Measurements from ENCODE around the gene NYAP1. TPM values are rescaled to one million over a fixed set of nuclear protein-coding genes. Genes with fewer than 3 reads are reported as not detected.

The NYAP1 gene
- total RNA-seq, 1 donor from 2014 or later, result 0.16 TPM

GRCh38 chr7:100476903-100477870 is 6.5 kb upstream of the NYAP1 start:
- intact Hi-C loops (cut with DNase I), result no loop called here
- DNase-seq (no peak), ATAC-seq (ENCODE audit: poor library complexity) (no peak)

DNA sequence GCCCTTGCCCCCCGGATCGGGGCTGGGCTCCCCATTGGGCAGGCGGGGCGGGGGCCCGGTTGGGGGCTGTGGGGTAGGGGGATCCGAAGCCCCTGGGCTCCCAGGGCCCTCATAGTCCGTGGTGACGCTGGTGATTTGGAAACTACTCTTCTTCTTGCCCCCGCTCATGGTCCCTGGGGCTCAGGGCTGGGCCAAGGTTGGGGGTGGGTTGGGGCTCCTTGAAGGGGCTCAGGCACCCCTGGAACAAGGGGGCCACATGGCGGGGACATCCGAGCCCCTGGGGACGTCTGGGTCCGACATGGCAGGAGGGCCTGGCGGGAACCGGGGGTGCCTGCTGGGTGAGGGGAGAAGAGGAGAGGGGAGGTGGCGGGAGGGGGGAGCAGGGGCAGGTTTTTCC is 5.9 kb upstream of the NYAP1 start:
- DNase-seq (no peak), ATAC-seq (ENCODE audit: poor library complexity) (no peak)
- intact Hi-C loops (cut with DNase I), result no loop called here

DNA sequence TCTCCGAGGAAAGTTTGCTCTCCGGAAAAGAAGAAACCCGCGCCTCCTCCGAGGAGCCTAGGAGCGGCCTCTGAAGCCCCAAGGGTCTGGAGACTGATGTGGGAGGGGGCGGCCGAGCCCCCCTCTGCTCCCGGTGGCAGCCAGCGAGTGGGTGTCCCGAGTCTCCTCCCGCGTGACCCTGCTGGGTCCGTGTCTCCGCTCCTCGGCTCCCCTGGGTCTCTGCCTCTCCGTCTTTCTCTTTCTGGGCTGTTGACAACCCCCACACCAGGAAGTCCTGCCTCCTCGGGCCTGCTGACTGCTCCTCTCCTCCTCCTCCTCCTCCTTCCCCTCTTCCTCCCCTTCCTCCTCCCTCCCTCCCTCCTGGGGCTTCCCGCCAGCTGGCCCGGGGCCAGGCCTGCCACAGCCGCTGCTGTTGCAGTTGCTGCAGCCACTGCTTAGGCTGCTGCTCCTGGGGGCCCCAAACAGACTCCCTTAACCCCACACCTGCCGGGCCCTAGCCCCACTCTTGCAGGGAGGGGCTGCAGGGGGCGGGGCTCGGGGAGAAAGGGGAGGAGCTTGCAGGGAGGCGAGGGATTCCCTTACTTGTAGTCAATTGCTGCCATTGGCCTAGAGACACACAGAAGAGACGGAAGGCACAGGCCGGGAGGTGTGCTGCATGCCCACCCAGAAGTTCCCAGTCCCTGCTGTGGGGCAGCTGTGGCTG is 4.6 kb upstream of the NYAP1 start, which contains the start of gene TSC22D4:
TSS of gene TSC22D4 (minus strand) at position 257 of the 703 bp plus-strand sequence. CDS start 1,176 bp downstream, outside the sequence.
- peak; percentile 97 for DNase-seq
- intact Hi-C loops (cut with DNase I), result no loop called here
- peak; percentile 92 for ATAC-seq (ENCODE audit: poor library complexity)

GRCh38 chr7:100481466-100481865 is 2.3 kb upstream of the NYAP1 start:
- no peak for ATAC-seq (ENCODE audit: poor library complexity)
- intact Hi-C loops (cut with DNase I), result no loop called here
- no peak for DNase-seq

DNA sequence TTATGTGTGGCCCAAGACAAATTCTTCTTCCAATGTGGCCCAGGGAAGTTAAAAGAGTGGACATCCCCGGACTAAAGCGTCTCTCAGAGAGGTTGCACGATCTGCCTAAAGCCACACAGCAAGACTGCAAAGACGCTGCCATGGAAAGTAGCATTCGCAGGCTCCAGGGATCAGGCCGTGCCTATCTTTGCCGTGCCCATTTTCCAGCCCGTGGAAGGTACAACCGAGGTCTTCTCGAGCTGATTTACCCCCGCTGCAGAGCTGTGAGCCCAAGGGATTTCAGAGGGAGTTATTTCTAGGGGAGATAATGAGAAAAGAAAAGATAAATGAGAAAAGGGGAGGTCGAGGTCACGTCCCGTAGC is 1.0 kb upstream of the NYAP1 start:
- DNase-seq (no peak), ATAC-seq (ENCODE audit: poor library complexity) (no peak)
- intact Hi-C loops (cut with DNase I), result loop anchor here (2.0 kb wide), 1 partner anchor 14 kb away; no protein-coding TSS in a partner anchor

- intact Hi-C loops (cut with DNase I), result loop anchor here (2.0 kb wide), 1 partner anchor 14 kb away; no protein-coding TSS in a partner anchor
- peak; percentile 85 for DNase-seq
Measured at GRCh38 chr7:100483090-100483721, 521 bp upstream of the NYAP1 start.

GRCh38 chr7:100484673-100485045 is 932 bp downstream of the NYAP1 start:
- ATAC-seq (ENCODE audit: poor library complexity) (no peak), DNase-seq (no peak)
- intact Hi-C loops (cut with DNase I), result no loop called here

More at GRCh38 chr7:100483090-100483721, 521 bp upstream of the NYAP1 start:
- peak; percentile 49 for ATAC-seq (ENCODE audit: poor library complexity)

DNA sequence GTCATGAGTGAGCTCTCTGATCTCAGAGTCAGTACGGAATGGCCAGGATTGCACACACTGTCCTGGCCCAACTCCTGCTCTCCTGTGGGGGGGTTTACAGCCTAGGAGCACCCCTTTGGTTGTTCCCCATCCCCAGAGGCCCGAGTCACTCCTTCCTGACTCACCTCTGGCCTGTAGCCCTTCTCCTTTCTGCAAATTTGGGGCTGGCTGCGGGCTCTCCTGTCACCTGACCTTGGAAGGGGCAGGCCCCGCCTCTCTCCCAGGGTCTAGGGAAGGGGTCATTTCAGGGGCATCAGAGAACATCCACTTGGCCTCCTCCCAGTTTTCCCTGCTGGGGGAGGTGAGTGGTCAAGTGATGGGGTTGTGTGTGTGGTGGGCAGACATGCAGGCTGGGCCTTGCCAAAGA is 1.7 kb downstream of the NYAP1 start:
- intact Hi-C loops (cut with DNase I), result no loop called here
- DNase-seq (no peak), ATAC-seq (ENCODE audit: poor library complexity) (no peak)

DNA sequence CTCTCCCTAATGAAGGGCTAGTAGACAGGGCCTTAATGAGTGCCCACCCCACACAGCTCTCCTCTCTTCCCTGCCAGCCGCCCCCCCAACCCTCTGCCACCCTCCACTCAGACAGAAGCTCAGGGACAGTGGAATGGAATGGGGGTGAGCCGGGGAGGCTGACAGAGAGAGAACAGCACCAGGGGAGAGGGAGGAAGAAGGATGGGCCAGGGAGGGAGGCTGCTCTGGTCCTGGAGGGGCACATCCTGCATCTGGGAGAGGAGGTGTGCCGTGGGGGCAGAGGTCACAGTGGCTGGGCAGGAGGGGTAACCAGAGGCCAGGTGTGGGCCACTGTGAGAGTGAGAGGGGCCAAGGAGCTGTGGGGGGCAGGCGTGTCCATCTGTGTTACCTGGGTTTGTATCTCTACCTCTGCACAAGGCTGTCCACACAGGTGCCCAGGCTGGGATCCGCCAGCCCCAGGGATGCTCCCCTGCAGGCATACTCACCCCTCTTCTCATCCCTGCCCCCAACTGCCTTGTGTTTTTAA is 2.4 kb downstream of the NYAP1 start:
- ATAC-seq (ENCODE audit: poor library complexity) (no peak), DNase-seq (no peak)
- intact Hi-C loops (cut with DNase I), result no loop called here

DNA sequence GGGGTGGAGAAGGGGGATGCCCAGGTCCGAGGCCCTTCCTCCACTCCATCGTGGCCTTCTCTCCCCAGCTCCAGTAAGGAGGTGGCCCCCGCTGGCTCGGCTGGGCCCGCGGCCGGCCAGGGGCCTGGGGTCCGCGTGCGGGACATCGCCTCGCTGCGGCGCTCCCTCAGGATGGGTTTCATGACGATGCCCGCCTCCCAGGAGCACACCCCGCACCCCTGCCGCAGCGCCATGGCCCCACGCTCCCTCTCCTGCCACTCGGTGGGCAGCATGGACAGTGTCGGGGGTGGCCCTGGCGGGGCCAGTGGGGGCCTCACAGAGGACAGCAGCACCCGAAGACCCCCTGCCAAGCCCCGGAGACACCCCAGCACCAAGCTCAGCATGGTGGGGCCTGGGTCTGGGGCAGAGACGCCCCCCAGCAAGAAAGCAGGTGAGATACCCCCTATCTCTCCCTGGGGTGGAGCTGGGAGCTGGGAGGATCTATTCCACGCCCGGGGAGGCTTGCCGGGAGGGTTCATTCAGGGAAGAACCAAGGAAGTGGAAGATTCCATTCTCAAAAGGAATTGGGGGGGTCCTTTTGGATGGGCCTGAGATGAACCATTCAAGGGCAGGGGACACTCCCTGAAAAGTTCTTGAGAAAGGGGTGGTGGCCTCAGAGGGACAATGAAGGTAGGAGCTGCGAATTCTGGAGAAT is 3.2 kb downstream of the NYAP1 start:
- ATAC-seq (ENCODE audit: poor library complexity) (no peak), DNase-seq (no peak)
- intact Hi-C loops (cut with DNase I), result no loop called here

- no peak for ATAC-seq (ENCODE audit: poor library complexity)
- no peak for DNase-seq
- intact Hi-C loops (cut with DNase I), result no loop called here
Measured at GRCh38 chr7:100488333-100489095, 4.8 kb downstream of the NYAP1 start.

DNA sequence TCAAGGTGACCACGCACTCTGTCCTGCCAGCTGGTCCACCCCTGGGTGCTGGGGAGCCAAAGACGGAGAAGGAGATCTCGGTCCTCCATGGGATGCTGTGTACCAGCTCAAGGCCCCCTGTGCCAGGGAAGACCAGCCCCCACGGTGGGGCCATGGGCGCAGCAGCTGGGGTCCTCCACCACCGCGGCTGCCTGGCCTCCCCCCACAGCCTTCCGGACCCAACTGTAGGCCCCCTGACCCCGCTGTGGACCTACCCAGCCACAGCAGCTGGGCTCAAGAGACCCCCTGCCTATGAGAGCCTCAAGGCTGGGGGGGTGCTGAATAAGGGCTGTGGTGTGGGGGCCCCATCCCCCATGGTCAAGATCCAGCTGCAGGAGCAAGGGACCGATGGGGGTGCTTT is 5.4 kb downstream of the NYAP1 start:
- intact Hi-C loops (cut with DNase I), result no loop called here
- no peak for DNase-seq
- no peak for ATAC-seq (ENCODE audit: poor library complexity)

DNA sequence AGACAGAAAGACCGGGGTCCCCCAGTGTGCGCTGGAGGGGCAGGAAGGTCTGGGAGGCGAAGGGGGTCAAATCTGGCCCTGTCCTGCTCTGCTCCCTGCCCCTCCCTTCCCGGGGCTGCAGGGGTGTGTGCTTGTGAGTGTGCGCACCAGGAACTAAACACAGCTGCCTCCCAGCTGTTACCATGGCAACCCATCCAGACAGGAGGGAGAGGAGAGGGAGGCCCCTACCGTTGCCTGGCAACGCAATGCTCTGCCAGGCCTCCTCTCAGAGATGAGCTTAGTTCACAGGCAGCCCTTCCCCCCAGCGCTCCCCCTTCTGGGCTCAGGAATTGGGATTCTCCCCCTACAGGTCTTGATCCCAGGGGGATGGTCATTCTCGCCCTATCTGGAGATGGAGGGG is 6.1 kb downstream of the NYAP1 start:
- DNase-seq (no peak), ATAC-seq (ENCODE audit: poor library complexity) (no peak)
- intact Hi-C loops (cut with DNase I), result no loop called here

DNA sequence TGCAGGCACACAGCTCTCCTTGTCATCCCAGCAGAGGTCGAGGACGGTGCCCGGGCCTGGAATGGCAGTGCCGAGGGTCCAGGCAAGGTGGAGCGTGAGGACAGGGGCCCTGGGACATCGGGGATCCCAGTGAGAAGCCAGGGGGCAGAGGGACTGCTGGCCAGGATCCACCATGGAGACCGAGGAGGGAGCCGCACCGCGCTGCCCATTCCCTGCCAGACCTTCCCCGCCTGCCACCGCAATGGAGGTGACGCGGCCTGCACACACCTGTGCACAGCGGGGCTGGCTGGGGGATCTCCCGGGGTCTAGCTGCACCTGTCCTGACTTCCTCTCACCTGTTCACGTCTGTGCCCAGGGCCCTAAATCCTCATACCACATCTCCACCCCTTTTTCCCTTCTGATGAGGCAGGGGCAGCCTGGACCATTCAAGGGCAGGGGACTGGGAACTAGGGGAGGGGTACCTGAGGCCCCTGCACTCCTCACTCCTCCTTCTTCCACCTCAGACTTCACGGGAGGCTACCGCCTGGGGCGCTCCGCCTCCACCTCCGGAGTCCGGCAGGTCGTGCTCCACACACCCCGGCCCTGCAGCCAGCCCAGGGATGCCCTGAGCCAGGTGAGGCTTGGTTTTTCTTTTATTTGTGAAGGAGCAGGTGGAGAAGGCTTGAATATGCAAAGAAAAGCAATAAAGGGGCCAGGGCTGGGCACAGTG is 6.9 kb downstream of the NYAP1 start:
- intact Hi-C loops (cut with DNase I), result no loop called here
- DNase-seq (no peak), ATAC-seq (ENCODE audit: poor library complexity) (no peak)

- DNase-seq (no peak), ATAC-seq (ENCODE audit: poor library complexity) (no peak)
- intact Hi-C loops (cut with DNase I), result no loop called here
Measured at GRCh38 chr7:100491192-100491578, 7.5 kb downstream of the NYAP1 start.

DNA sequence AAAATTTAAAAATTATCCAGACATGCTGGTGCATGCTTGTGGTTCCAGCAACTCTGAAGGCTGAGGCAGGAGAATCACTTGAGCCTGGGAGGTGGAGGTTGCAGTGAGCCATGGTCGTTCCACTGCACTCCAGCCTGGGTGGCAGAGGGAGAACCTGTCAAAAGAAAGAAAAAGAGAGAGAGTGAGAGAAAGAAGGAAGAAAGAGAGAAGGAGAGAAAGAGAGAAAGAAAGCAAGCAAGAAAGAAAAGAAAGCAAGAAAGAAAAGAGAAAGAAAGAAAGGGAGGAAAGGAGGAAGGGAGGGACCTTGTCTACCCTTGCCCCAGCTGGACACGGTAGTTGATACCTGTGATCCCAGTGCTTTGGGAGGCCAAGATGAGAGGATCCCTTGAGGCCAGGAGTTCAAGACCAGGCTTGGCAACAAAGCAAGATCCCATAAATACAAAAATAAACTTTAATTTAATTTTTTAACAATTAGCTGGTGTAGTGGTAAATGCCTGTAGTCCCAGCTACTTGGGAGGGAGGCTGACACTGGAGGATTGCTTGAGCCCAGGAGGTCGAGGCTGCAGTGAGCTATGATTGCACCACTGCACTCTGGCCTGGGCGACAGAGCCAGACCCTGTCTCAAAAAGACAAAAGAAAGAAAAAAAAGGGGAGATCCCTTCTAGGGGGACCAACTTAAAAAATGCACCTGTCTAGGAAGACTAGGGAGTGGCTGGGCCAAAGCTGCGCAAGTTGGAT is 9.2 kb downstream of the NYAP1 start:
- intact Hi-C loops (cut with DNase I), result no loop called here
- DNase-seq, result no peak
- no peak for ATAC-seq (ENCODE audit: poor library complexity)

Data from Right ventricle myocardium superior (tissue), 1 donor.